ENCODE results near the gene ARMC12.

DNA sequence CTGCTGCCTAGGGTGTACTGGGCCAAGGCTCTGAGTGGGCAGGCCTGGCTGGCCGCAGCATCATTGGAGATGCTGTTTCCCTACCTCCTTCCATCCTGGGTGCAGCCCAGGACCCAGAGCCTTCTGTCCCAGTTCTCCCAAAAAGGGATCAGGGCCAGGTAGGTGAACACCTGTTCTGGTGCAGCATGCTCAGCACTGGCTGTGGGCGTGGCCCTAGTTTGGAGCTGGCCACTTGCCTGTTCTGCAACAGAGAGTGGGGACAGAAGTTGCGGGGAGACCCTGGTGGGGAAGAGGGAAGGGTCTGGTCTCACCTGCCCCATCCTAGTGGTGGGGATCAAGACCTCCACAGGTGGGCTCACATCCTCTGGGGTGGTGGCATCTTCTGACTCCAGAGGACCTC is 1.4 kb upstream of the ARMC12 start:
- TF ChIP-seq CTCF (IDR thresholded peaks at IDR 0.05) (no peak), EZH2phosphoT487 (IDR thresholded peaks at IDR 0.05) (no peak), EZH2 (IDR thresholded peaks at IDR 0.05) (no peak)

All from neural progenitor cell (in vitro differentiated cells).